GM20000 (cell line): ENCODE measurements around the gene ZSCAN21.

Source experiments
- DNase-seq: peaks from one replicate; pipeline ENCODE4 v3.0.0; 2012; ENCODE audit warnings: low spot score
- TF ChIP-seq, protein P1 (sequence below): IDR thresholded peaks from 2 replicates; pipeline ENCODE4 v1.5.1; 2012; ENCODE audit warnings: mild to moderate bottlenecking, control low read depth; ENCODE audit errors: extremely low read depth, missing control alignments

Gene ZSCAN21

DNA sequence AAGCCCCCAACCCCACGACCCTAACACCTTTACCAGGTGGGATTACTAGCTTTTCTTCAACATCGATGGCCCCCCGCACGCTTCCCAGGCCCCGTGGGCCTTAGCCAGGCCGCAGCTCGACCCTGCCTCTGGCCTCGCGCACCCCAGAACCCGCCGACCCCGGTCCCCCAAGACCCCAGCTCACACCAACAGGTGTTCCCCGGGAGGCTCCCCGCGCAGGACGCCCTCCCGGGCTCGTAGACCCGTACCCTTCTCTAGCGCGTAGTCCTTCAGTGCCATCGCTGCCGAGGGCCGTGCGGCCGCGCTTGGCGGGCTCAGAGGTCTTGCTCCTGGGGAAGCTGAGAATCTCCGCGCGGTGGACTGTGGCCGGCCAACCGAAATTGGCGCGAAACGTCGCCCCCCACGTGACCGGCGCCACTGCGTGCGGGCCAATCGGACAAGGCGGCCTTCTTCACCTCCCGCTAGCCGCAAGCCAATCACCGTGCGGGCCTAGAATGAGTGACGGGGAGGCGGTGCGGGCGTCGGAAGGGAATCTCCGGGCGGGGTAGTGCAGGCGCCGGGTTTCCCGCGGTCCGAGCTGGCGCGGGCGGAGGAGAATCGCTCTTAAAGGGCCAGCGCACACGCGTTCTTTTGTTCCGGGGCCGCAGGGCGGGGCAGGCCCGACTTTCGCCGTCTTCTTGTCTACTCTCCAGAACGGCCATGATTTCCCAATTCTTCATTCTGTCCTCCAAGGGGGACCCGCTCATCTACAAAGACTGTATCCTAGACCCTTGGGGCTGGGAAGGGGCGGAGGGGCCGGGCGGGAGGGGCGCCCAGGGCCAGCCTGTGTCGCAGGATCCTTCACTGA, 51.7 kb downstream of the ZSCAN21 start, which contains the start of the genes AP4M1 and MCM7:
AP4M1 (plus strand) TSS at position 628 of the 847 bp plus-strand sequence; CDS start at position 700, 72 bp downstream.
MCM7 (minus strand) TSS at position 382 of the 847 bp plus-strand sequence; CDS start at position 279, 103 bp downstream.
- peak; percentile 99 for DNase-seq
- TF ChIP-seq, protein P1, sequence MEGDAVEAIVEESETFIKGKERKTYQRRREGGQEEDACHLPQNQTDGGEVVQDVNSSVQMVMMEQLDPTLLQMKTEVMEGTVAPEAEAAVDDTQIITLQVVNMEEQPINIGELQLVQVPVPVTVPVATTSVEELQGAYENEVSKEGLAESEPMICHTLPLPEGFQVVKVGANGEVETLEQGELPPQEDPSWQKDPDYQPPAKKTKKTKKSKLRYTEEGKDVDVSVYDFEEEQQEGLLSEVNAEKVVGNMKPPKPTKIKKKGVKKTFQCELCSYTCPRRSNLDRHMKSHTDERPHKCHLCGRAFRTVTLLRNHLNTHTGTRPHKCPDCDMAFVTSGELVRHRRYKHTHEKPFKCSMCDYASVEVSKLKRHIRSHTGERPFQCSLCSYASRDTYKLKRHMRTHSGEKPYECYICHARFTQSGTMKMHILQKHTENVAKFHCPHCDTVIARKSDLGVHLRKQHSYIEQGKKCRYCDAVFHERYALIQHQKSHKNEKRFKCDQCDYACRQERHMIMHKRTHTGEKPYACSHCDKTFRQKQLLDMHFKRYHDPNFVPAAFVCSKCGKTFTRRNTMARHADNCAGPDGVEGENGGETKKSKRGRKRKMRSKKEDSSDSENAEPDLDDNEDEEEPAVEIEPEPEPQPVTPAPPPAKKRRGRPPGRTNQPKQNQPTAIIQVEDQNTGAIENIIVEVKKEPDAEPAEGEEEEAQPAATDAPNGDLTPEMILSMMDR = no peak

- TF ChIP-seq, protein P1 = no peak
- DNase-seq = no peak
These were observed 53.6 kb downstream of the ZSCAN21 start for GRCh38 chr7:100102950-100103840.

DNA sequence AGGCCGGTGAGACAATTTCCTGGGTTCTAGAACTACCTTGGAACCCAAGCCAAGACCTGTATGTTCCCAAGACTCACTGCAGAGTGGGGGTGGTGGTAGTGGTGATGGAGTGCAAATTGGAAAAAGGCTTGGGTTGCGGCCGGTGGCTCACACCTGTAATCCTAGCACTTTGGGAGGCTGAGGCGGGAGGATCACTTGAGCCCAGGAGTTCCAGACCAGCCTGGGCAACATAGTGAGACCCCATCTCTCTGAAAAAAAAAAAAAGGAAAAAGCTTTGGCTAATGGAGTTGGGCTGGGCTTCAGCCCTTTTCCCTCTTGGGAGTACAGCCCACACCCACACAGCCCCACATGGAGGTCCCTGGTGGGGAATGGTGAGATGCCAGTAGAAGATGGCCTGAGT, 56.0 kb downstream of the ZSCAN21 start:
- TF ChIP-seq, protein P1 = no peak
- DNase-seq = no peak

DNA sequence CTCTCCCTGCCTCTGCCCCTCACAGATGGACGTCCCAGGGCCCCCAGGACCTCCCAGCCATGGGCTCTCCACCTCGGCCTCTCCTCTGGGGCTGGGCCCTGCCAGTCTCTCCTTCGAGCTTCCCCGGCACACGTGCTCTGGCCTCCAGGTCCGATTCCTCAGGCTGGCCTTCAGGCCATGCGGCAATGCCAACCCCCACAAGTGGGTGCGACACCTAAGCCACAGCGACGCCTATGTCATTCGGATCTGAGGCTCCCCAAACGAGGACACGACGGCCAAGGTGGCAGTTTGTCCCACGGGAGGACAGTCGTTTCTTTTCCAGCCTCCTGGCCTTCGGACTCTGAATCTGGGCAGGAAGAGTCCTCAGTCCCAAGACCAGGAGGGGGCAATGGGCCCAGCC, 57.1 kb downstream of the ZSCAN21 start:
- TF ChIP-seq, protein P1 = no peak
- DNase-seq = no peak

- no peak for DNase-seq
- TF ChIP-seq, protein P1 = no peak
These were observed 57.7 kb downstream of the ZSCAN21 start for GRCh38 chr7:100107125-100107737.

- TF ChIP-seq, protein P1 = no peak
- no peak for DNase-seq
These were observed 58.3 kb downstream of the ZSCAN21 start for GRCh38 chr7:100107890-100108289.
